ENCODE measurements around the gene CHST7. TPM values are rescaled to one million over a fixed set of nuclear protein-coding genes. Genes with fewer than 3 reads are reported as not detected.

Gene CHST7
- total RNA-seq, 1 experiment from 2014 or later, result 47.2 TPM

DNA sequence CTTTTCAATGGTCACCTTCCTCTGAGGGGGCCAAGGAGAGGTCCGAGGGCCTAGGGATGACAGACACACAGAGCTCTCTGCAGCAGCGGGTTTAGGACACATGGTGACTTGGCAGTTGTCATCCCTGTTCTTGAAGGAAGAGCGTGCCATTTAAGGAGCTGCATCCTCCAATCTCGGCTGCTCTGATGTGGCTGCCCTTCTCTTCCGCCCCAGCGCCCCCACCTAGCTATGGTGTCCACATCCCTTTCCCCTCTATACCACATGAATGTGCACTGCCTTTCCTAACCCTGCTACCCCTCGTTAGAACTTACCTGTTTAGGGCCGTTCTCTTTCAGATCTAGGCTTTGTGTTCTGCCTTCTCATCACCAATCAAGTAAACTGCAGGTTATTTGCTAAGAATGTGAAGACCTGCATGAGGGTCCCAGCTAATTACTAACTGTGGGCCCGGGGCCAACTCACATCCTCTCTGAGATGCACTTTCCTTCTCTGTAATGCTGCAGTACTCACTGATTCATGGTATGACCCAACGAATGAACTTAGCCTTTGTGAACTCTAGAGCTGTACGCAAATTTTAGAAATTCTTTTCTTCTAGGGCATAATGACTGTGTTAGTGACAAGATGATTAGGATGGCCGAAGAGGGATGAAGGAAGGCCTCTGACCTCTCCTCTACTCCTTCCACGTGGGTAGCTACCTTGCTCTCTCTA lies 38.2 kb downstream of the CHST7 start:
- Histone ChIP-seq H3K4me3 (ENCODE audit: insufficient read depth, low read depth, low read length) (no peak overlapping the region), H3K27me3 (ENCODE audit: control insufficient read depth, insufficient read depth, low read length) (no peaks in the 10 kb centered on the region), H3K36me3 (replicated peaks; ENCODE audit: control insufficient read depth, insufficient read depth, low read length) (no peaks in the 10 kb centered on the region)
- DNase-seq, result no peak

- Histone ChIP-seq H3K27me3 (ENCODE audit: control insufficient read depth, insufficient read depth, low read length) (no peaks in the 10 kb centered on the region), H3K4me3 (ENCODE audit: insufficient read depth, low read depth, low read length) (no peak overlapping the region), H3K36me3 (replicated peaks; ENCODE audit: control insufficient read depth, insufficient read depth, low read length) (no peaks in the 10 kb centered on the region)
- no peak for DNase-seq
Measured at GRCh38 chrX:46617906-46618305, 44.3 kb downstream of the CHST7 start.

DNA sequence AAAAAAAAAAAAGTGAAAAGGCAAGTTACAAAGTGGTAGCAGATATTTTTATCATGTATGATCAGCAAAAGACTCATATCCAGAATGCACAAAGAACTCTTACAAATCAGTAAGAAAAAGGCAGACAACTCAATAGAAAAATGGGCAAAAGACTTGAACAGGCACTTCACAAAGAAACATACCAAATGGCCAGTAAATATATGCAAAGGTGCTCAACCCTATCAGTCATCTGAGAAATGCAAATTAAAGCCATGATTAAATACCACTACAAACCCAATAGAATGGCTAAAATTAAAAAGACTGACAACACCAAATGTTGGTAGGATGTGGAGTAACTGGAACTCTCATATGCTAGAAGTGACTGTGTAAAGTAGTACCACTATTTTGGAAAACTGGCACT lies 45.4 kb downstream of the CHST7 start:
- Histone ChIP-seq H3K36me3 (replicated peaks; ENCODE audit: control insufficient read depth, insufficient read depth, low read length) (no peaks in the 10 kb centered on the region), H3K4me3 (ENCODE audit: insufficient read depth, low read depth, low read length) (no peak overlapping the region), H3K27me3 (ENCODE audit: control insufficient read depth, insufficient read depth, low read length) (no peaks in the 10 kb centered on the region)
- DNase-seq, result no peak

DNA sequence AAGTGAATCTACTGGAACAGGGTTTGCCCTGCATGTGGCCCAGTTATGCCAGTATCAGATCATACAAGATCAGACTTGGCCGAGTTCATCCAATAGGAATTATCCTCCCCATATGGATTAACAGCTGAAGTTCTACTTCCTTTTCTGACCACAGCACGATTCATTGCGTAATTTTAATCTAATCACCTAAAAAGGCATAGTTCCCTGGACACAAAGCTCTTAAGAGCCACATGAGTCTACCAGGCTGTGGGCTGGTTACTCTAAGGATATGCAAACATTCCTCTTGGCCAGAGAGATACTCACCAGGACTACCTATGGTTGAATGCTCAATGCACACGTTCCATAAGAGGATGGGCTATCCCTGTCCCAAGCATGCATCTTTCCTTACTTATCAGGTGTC lies 46.9 kb downstream of the CHST7 start:
- DNase-seq, result no peak
- Histone ChIP-seq H3K36me3 (replicated peaks; ENCODE audit: control insufficient read depth, insufficient read depth, low read length) (no peaks in the 10 kb centered on the region), H3K27me3 (ENCODE audit: control insufficient read depth, insufficient read depth, low read length) (no peaks in the 10 kb centered on the region), H3K4me3 (ENCODE audit: insufficient read depth, low read depth, low read length) (no peak overlapping the region)

DNA sequence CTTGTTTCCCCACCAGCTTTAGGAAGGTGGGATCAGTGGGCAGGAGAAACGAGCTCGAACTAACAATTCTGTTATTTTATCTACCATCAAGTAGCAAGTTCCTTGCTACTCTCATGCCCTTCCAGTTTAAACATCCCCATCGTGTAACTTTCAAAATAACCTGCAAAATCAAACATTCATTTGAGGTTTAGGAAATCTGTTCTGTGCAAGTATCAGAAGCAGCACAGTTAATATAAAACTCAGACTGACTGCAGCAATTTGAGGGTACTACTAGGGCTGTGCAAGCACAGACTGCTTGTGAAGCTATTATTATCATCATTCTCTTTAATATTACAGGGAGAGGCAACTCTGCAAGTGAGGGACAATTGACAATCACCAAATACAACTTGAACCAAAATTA lies 48.0 kb downstream of the CHST7 start:
- DNase-seq, result no peak
- Histone ChIP-seq H3K36me3 (replicated peaks; ENCODE audit: control insufficient read depth, insufficient read depth, low read length) (no peaks in the 10 kb centered on the region; the same call in 1 of the 2 replicates), H3K27me3 (ENCODE audit: control insufficient read depth, insufficient read depth, low read length) (no peaks in the 10 kb centered on the region), H3K4me3 (ENCODE audit: insufficient read depth, low read depth, low read length) (no peak overlapping the region)

DNA sequence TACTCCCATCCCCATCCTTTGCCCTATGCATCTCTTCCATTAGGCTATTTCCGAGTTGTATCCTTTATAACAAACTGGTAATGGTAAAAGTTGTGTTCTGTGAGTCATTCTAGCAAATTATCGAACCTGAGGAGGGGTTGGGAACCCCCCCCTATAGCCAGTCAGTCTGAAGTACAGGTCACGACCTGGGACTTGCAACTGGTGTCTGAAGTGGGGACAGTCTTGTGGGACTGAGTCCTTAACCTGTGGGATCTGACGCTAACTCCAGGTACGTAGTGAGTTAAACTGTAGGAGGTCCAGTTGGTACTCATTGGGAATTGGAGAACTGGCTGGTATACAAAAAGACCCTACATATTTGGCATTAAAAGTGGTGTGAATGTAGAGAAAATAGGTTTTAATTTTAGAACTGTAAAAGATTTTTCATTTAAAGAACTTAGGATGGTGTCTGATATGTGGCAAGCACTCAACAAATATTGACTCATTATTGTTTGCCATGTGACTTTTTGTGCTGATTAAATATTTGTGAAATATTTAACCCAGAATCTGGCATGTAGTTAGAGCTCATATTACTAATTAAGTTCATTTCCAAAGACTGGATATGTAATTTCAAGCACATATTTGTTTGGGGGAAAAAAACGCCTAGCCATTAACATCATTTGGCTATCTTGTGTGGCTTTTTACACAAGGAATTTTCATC lies 50.7 kb downstream of the CHST7 start:
- Histone ChIP-seq H3K27me3 (ENCODE audit: control insufficient read depth, insufficient read depth, low read length) (no peaks in the 10 kb centered on the region), H3K4me3 (ENCODE audit: insufficient read depth, low read depth, low read length) (no peak overlapping the region), H3K36me3 (replicated peaks; ENCODE audit: control insufficient read depth, insufficient read depth, low read length) (no peaks in the 10 kb centered on the region; the same call in 1 of the 2 replicates)
- no peak for DNase-seq

DNA sequence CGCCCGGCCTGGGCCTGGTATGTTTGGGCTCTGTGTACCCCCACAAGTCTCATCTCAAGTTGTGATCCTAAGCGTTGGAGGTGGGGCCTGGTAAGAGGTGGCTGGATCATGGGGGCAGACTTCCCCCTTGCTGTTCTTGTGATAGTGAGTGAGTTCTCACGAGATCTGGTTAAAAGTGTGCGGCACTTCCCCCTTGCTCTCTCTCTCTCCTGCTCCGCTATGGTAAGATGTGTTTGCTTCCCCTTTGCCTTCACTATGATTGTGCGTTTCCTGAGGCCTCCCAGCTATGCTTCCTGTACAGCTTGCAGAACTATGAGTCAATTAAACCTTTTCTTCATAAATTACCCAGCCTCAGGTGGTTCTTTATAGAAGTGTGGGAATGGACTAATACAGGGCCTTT lies 53.0 kb downstream of the CHST7 start:
- DNase-seq, result no peak
- Histone ChIP-seq H3K4me3 (ENCODE audit: insufficient read depth, low read depth, low read length) (no peak overlapping the region), H3K27me3 (ENCODE audit: control insufficient read depth, insufficient read depth, low read length) (no peaks in the 10 kb centered on the region), H3K36me3 (replicated peaks; ENCODE audit: control insufficient read depth, insufficient read depth, low read length) (no peaks in the 10 kb centered on the region; the same call in 1 of the 2 replicates)

- Histone ChIP-seq H3K27me3 (ENCODE audit: control insufficient read depth, insufficient read depth, low read length) (no peaks in the 10 kb centered on the region), H3K36me3 (replicated peaks; ENCODE audit: control insufficient read depth, insufficient read depth, low read length) (no peaks in the 10 kb centered on the region; the same call in 1 of the 2 replicates), H3K4me3 (ENCODE audit: insufficient read depth, low read depth, low read length) (no peak overlapping the region)
- no peak for DNase-seq
Measured at GRCh38 chrX:46627062-46627461, 53.5 kb downstream of the CHST7 start.

DNA sequence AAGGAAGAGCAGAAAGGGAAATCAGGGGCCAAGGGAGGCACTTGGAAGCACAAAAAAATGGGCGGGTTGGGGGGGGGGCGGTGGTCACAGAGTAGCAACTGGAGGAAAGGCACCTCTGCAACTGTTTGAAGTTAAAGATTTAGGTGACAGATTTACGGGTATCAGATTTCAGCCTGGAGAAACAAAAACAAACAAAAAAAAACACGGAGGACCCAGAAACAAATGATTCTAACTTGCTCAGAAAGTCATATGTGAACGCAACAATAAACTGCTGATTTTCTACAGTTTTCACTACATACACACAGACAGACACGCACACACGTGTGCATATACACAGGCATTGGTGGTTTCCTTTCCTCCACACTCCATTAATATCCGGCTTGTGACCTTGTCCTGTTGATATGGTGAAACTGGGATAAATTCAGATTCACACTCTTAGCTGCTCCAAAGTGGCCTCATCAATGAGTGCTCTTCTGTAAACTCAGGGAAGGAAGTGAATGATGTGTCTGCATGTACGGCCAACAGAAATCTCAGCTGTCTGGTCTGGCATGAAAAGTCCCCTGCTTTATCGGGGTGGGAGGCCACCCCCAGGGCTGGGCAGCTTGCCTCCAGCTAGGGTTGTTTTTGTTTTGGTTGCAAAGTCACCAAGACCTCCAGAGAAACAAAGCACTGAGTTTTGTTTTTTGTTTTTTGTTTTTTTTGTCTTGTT lies 54.3 kb downstream of the CHST7 start:
- H3K36me3 ChIP-seq (replicated peaks; ENCODE audit: control insufficient read depth, insufficient read depth, low read length), result no peaks in the 10 kb centered on the region; the same call in 1 of the 2 replicates
- H3K27me3 ChIP-seq (ENCODE audit: control insufficient read depth, insufficient read depth, low read length), result no peaks in the 10 kb centered on the region
- DNase-seq, result no peak
- H3K4me3 ChIP-seq (ENCODE audit: insufficient read depth, low read depth, low read length), result no peak overlapping the region

GRCh38 chrX:46628460-46629371 lies 55.2 kb downstream of the CHST7 start:
- no peak for DNase-seq
- Histone ChIP-seq H3K36me3 (replicated peaks; ENCODE audit: control insufficient read depth, insufficient read depth, low read length) (no peaks in the 10 kb centered on the region; the same call in 1 of the 2 replicates), H3K4me3 (ENCODE audit: insufficient read depth, low read depth, low read length) (no peak overlapping the region), H3K27me3 (ENCODE audit: control insufficient read depth, insufficient read depth, low read length) (no peaks in the 10 kb centered on the region)

GRCh38 chrX:46630141-46630540 lies 56.6 kb downstream of the CHST7 start:
- H3K4me3 ChIP-seq (ENCODE audit: insufficient read depth, low read depth, low read length), result no peak overlapping the region
- no peaks in the 10 kb centered on the region for H3K27me3 ChIP-seq (ENCODE audit: control insufficient read depth, insufficient read depth, low read length)
- no peaks in the 10 kb centered on the region; the same call in 1 of the 2 replicates for H3K36me3 ChIP-seq (replicated peaks; ENCODE audit: control insufficient read depth, insufficient read depth, low read length)
- no peak for DNase-seq

- Histone ChIP-seq H3K27me3 (ENCODE audit: control insufficient read depth, insufficient read depth, low read length) (no peaks in the 10 kb centered on the region), H3K4me3 (ENCODE audit: insufficient read depth, low read depth, low read length) (no peak overlapping the region), H3K36me3 (replicated peaks; ENCODE audit: control insufficient read depth, insufficient read depth, low read length) (no peaks in the 10 kb centered on the region)
- no peak for DNase-seq
Measured at GRCh38 chrX:46634577-46634976, 61.0 kb downstream of the CHST7 start.

GRCh38 chrX:46635186-46635585 lies 61.6 kb downstream of the CHST7 start:
- no peaks in the 10 kb centered on the region for H3K27me3 ChIP-seq (ENCODE audit: control insufficient read depth, insufficient read depth, low read length)
- no peaks in the 10 kb centered on the region for H3K36me3 ChIP-seq (replicated peaks; ENCODE audit: control insufficient read depth, insufficient read depth, low read length)
- DNase-seq, result no peak
- H3K4me3 ChIP-seq (ENCODE audit: insufficient read depth, low read depth, low read length), result no peak overlapping the region

DNA sequence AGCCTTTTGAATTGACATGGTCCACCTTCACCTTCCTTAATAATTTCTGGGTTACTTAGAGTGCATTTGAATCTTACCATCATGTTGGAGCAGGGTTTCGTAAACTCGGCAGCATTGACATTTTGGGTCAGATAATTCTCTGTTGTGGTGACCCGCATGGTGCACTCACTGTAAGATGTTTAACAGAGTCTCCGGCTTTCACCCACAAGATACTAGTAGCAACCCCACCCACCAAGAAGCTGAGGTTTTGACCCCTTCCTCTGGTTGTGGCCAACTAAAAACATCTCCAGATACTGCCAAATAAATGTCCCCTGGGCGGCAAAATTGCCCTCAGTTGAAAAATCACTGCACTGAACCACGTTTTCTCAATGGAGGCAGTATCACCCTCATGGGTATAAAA lies 62.7 kb downstream of the CHST7 start:
- Histone ChIP-seq H3K4me3 (ENCODE audit: insufficient read depth, low read depth, low read length) (no peak overlapping the region), H3K27me3 (ENCODE audit: control insufficient read depth, insufficient read depth, low read length) (no peaks in the 10 kb centered on the region), H3K36me3 (replicated peaks; ENCODE audit: control insufficient read depth, insufficient read depth, low read length) (no peaks in the 10 kb centered on the region)
- DNase-seq, result no peak
